ENCODE measurements around the gene PITX1.
"Not testable (repeated sequence)": the region's sequence is repeated elsewhere in the genome, so short reads cannot be mapped to it uniquely, and the experiment has no call there.

The PITX1 gene

DNA sequence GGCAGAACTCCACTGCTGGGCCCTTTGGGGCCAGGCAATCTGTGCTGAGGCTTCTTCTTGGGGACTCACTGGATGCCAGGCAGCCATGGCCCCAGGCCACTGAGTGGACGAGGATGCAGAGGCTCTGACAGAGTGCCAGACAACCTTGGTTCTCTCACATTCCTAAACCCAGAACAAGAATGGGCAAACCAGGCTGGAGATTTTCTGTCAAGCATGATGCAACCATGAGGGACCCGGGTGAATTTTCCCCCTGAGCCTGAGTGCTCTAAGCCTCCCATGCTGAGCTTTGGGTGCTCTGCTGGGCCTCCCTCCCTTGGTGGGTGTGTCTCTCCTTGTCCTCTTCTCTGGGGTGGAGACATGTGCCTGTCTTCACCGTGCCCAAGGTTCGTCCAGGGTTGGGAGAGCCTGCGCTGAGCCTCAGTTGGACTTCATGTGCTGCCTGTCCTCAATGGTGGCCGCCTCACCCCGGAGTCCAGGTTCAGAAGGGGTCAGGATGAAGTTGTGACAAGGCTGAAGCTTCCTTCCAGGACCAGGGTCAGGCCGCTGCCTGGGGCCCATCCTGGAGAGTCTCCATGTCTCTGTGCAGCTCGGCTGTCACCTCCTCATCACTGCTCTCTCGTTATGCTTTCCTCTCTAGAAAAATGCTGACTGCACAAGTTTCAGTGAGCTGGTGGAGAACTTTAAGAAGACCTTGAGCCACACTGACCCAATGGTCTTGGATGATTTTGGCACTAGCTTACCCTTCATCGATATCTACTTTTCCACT lies 24.1 kb downstream of the PITX1 start:
- DNase-seq = no peak

DNA sequence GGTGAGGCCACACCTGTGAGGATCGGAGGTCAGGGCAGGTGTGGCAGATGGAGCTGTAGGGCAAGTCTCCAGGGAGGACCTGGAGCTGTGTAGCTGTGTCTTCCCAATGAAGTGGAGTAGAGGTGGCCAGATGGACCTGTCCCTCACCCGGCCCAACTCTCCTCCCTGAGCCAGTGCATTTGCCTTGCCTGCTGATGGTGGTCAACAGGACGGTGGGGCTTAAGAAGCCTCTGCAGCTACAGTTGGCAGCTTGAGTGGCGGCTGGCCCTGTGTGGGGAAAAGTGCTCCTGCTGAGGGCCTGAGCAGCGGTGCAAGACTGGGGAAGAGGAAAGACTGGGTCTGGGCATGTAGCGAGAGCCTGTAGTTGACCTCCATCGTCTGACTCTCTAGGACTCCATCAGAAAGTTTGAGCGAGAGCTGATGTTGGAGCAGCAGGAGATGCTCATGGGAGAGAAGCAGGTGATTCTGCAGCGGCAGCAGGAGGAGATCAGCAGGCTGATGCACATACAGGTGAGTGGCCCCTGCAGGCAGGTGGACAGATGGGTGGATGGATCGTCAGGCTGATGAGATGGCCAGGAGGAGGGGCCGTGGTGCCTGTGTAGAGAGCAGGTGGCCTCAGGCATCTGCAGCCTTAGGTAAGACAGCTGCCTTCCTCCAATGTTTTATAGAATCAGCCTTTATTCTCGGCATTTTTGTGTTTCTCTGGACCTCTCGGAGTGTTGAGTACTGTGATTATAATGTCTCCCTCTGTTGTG lies 24.9 kb downstream of the PITX1 start:
- no peak for DNase-seq

GRCh38 chr5:135008556-135008955 lies 25.5 kb downstream of the PITX1 start:
- DNase-seq = no peak

GRCh38 chr5:135007749-135008363 lies 26.2 kb downstream of the PITX1 start:
- DNase-seq = no peak

- DNase-seq = no peak
Measured at GRCh38 chr5:135007305-135007704, 26.7 kb downstream of the PITX1 start.

DNA sequence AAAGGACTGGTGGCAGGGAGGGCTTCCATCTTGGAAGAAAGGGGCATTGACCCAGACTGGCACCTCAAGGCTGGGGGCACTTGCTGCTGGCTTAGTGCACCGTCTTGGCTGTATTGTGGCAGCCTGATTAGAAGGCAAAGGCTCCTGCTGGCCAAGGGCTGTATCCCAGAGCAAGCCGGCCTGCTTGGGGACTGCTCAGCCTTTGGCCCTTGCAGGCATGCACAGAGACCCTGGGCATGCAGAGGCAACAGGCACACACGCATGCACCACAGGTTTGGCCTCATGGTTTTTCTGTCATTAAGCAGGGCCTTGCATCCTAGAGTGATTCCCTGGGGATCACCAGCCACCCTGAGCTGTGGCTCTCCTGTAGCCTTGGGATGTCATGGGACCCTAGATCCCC lies 29.0 kb downstream of the PITX1 start:
- no peak for DNase-seq

DNA sequence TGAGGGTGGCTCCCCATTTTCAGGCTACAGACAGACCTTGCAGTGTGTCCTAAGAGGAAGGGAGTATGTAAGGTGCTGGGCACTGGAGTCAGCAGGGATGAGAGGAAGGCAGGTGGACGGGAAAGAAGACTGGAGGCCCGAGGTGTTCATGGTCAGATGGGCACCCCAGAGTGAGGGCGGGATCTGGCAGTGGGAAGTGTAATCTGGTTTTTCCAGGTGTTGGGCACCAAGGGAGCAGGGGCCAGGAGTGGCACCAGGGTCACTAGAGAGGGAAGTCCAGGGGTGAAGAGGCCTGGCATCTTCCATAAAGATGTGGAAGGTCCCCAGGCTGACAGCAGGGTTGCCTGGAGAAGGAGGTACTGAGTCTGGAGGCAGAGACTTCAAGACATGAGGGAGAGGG lies 29.7 kb downstream of the PITX1 start:
- no peak for DNase-seq

DNA sequence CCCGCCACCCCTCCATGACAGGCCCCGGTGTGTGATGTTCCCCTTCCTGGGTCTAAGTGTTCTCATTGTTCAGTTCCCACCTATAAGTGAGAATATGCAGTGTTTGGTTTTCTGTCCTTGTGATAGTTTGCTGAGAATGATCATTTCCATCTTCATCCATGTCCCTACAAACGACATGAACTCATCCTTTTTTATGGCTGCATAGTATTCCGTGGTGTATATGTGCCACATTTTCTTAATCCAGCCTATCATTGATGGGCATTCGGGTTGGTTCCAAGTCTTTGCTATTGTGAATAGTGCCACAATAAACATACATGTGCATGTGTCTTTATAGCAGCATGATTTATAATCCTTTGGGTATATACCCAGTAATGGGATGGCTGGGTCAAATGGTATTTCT lies 36.0 kb downstream of the PITX1 start:
- DNase-seq = not testable (repeated sequence)

GRCh38 chr5:134997015-134997414 lies 37.0 kb downstream of the PITX1 start:
- no peak for DNase-seq

DNA sequence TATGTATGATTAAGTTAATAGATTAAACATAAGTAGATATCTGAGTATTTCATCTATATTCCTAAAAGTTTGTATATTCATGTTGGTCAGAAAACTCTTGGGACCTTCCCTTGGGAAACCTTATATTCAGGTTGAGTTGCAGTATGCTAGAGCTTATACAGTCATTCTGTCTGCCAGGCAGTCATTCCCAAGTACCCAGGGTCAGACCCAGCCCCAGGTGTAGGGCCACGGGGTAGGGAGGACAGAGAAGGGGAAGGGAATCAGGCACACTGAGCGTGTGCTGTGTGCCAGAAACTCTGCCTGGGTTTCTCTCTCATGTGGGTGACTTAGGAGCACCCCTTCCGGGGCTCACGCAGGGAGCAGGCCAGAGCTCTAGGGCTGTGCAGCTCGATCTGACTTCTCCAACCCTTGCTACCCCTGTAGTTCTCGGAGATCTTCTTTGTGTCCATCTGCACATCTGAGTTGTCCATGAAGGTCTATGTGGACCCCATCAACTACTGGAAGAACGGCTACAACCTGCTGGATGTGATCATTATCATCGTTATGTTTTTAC lies 38.1 kb downstream of the PITX1 start:
- no peak for DNase-seq

- DNase-seq = no peak
Measured at GRCh38 chr5:134994560-134995156, 39.4 kb downstream of the PITX1 start.

DNA sequence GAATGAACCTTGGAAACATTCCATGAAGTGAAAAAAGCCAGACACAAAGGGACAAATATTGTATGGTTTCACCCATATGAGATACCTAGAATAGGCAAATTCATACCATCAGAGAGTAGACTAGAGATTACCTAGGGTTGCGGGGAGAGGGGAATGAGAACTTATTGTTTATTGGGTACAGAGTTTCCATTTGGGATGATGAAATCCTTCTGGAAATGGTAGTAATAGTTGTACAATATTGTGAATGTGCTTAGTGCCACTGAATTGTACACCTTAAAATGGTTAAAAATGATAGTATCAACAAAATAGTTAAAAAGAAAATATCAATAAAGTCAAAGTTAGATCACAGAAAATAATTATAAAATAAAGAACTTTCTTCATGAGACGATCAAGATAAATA lies 40.9 kb downstream of the PITX1 start:
- DNase-seq = no peak

- no peak for DNase-seq
Measured at GRCh38 chr5:134992148-134992547, 41.9 kb downstream of the PITX1 start.

DNA sequence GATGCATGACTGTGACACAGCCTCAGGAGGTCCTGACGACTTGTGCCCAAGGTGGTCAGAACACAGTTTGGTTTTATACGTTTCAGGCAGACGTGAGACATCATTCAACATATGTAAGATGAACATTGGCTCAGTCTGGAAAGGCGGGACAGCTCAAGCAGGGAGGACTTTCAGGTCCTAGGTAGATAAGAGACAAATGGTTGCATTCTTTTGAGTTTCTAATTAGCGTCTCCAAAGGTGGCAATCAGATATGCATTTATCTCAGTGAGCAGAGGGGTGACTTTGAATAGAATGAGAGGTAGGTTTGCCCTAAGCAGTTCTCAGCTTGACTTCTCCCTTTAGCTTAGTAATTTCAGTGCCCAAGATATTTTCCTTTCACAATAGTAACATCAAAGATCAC lies 43.8 kb downstream of the PITX1 start:
- DNase-seq = not testable (repeated sequence)

DNA sequence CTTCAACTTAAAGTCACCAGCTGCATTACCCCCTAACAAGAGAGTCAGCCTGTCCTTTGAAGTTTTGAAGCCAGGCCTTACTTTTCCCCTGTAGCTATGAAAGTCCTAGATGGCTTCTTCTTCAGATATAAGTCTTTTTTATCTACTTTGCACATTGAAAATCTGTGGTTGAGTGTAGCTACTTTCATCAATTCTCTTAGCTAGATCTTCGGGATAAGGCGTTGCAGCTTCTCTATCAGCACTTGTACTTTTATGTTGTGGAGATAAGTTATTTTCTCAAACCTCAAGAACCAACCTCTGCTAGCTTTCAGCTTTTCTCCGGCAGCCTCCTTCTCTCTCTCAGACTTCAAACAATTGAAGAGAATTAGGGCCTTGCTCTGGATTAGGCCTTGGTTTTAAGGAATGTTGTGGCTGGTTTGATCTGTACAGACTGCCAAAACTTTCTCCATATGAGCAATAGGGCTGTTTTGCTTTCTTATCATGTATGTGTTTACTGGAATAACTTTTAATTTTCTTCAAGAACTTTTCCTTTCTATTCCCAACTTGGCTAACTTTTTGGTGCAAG lies 44.7 kb downstream of the PITX1 start:
- no peak for DNase-seq

GRCh38 chr5:134982230-134982629 lies 51.8 kb downstream of the PITX1 start:
- no peak for DNase-seq

DNA sequence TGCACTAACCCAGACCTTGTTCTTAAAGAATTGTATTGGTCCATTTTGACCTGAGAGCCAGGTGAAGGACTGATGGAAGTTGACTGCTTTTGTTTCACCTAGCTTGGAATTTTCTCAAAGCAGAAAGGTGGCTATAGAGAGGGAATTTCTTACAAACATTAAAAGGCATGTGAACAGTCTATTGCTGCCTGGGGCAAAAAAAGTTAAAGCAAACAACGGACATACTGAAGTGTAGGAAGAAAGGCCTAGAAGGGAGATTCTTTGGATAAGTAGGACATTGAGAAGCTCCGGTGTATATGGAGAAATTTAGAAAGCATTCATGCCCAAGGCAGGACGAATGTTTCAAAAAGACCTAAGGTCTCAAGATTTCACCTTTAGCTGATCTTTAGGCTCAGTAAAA lies 54.6 kb downstream of the PITX1 start:
- DNase-seq = no peak

All from fibroblast of skin of scalp (primary cell).